ENCODE results near the gene ARHGAP24. TPM values are rescaled to one million over a fixed set of nuclear protein-coding genes. Genes with fewer than 3 reads are reported as not detected.

Gene ARHGAP24
- total and polyA plus RNA-seq, 8 donors, result 22.0 to 35.0 (median 25.8) TPM

GRCh38 chr4:85744950-85745349, 270.0 kb downstream of the ARHGAP24 start:
- no peak overlapping the region for H3K27ac ChIP-seq
- peaks cover 0 to 42% of the 10 kb centered on the region in 2 donors for H3K4me1 ChIP-seq
- H3K36me3 ChIP-seq, result no peaks in the 10 kb centered on the region
- no peaks in the 10 kb centered on the region for H3K27me3 ChIP-seq
- no peak for ATAC-seq
- intact Hi-C loops (cut with DNase I), result loop anchor here in 1 of 2 donors (10.0 kb wide), 1 partner anchor 590 kb away; no protein-coding TSS in a partner anchor
- TF ChIP-seq CTCF (IDR thresholded peaks at IDR 0.05), result no peak
- DNase-seq, result no peak
- no peaks in the 10 kb centered on the region for H3K9me3 ChIP-seq
- H3K4me3 ChIP-seq, result no peak overlapping the region

GRCh38 chr4:85745939-85746338, 271.0 kb downstream of the ARHGAP24 start:
- Histone ChIP-seq H3K36me3 (no peaks in the 10 kb centered on the region), H3K9me3 (no peaks in the 10 kb centered on the region), H3K4me1 (peaks cover 0 to 42% of the 10 kb centered on the region in 2 donors), H3K27ac (no peak overlapping the region), H3K27me3 (no peaks in the 10 kb centered on the region), H3K4me3 (no peak overlapping the region)
- intact Hi-C loops (cut with DNase I), result loop anchor here in 1 of 2 donors (10.0 kb wide), 1 partner anchor 591 kb away; no protein-coding TSS in a partner anchor
- DNase-seq (no peak), ATAC-seq (no peak)
- TF ChIP-seq CTCF (IDR thresholded peaks at IDR 0.05), result no peak

- peaks cover 0 to 33% of the 10 kb centered on the region in 2 donors for H3K4me1 ChIP-seq
- TF ChIP-seq CTCF (IDR thresholded peaks at IDR 0.05), result peak; percentile 77 to 83
- no peaks in the 10 kb centered on the region for H3K36me3 ChIP-seq
- no peaks in the 10 kb centered on the region for H3K9me3 ChIP-seq
- ATAC-seq, result peak; percentile 90
- peak in 2 of 4 donors; percentile 61 to 80 for DNase-seq
- H3K27me3 ChIP-seq, result no peaks in the 10 kb centered on the region
- intact Hi-C loops (cut with DNase I), result loop anchor here in 1 of 2 donors (10.0 kb wide), 1 partner anchor 593 kb away; no protein-coding TSS in a partner anchor
- no peak overlapping the region for H3K4me3 ChIP-seq
- no peak overlapping the region for H3K27ac ChIP-seq
These were observed 273.0 kb downstream of the ARHGAP24 start for GRCh38 chr4:85747882-85748491.

- TF ChIP-seq CTCF (IDR thresholded peaks at IDR 0.05), result no peak
- ATAC-seq, result no peak
- no peaks in the 10 kb centered on the region for H3K27me3 ChIP-seq
- no peak overlapping the region for H3K27ac ChIP-seq
- H3K4me1 ChIP-seq, result peaks cover 0 to 29% of the 10 kb centered on the region in 2 donors
- H3K36me3 ChIP-seq, result no peaks in the 10 kb centered on the region
- no peak for DNase-seq
- H3K9me3 ChIP-seq, result no peaks in the 10 kb centered on the region
- H3K4me3 ChIP-seq, result no peak overlapping the region
- intact Hi-C loops (cut with DNase I), result loop anchor here in 1 of 2 donors (10.0 kb wide), 1 partner anchor 594 kb away; no protein-coding TSS in a partner anchor
These were observed 273.7 kb downstream of the ARHGAP24 start for GRCh38 chr4:85748654-85749053.

GRCh38 chr4:85751866-85752265, 276.9 kb downstream of the ARHGAP24 start:
- ATAC-seq (no peak), DNase-seq (no peak)
- peaks cover 0 to 9% of the 10 kb centered on the region in 2 donors for H3K4me1 ChIP-seq
- no peaks in the 10 kb centered on the region for H3K27me3 ChIP-seq
- H3K9me3 ChIP-seq, result no peaks in the 10 kb centered on the region
- H3K27ac ChIP-seq, result no peak overlapping the region
- TF ChIP-seq CTCF (IDR thresholded peaks at IDR 0.05), result no peak
- H3K4me3 ChIP-seq, result no peak overlapping the region
- intact Hi-C loops (cut with DNase I), result no loop called here
- H3K36me3 ChIP-seq, result no peaks in the 10 kb centered on the region
